ENCODE measurements around the gene UGT1A1. TPM values are rescaled to one million over a fixed set of nuclear protein-coding genes. Genes with fewer than 3 reads are reported as not detected.

The UGT1A1 gene
- total and polyA plus RNA-seq, 2 of the 13 experiments (the other 11 are each of a cell fraction or from before 2014, with no cell fraction given), result 0.69 to 0.75 TPM

- TF ChIP-seq PAXIP1 (CRISPR knock-in tag; conservative IDR thresholded peaks at IDR 0.05) (peak; percentile 99), ZFAT (CRISPR knock-in tag; conservative IDR thresholded peaks at IDR 0.05) (no peak), ZBTB10 (CRISPR knock-in tag; IDR thresholded peaks at IDR 0.05; ENCODE audit: borderline replicate concordance) (0 out of 2 replicates have a peak, but pooled peaks have one; percentile 56), GATA4 (IDR thresholded peaks at IDR 0.05; ENCODE audit: borderline replicate concordance, low read depth) (peak; percentile 95), HMG20B (CRISPR knock-in tag; conservative IDR thresholded peaks at IDR 0.05) (peak; percentile 98), SIN3A (IDR thresholded peaks at IDR 0.05; ENCODE audit: borderline replicate concordance, low read depth, low read length) (no peak), MAFG (CRISPR knock-in tag; IDR thresholded peaks at IDR 0.05) (no peak), CENPX (CRISPR knock-in tag; IDR thresholded peaks at IDR 0.05) (no peak), PHF8 (CRISPR knock-in tag; IDR thresholded peaks at IDR 0.05) (no peak), FOXP1 (IDR thresholded peaks at IDR 0.05) (peak; percentile 78), FOXP1 (CRISPR knock-in tag; IDR thresholded peaks at IDR 0.05) (peak; percentile 97), JARID2 (CRISPR knock-in tag; IDR thresholded peaks at IDR 0.05; ENCODE audit: insufficient replicate concordance) (peak; percentile 15), NFE2L1 (CRISPR knock-in tag; IDR thresholded peaks at IDR 0.05; ENCODE audit: borderline replicate concordance) (no peak), CREB1 (IDR thresholded peaks at IDR 0.05) (peak; percentile 84), CREB1 (CRISPR knock-in tag; IDR thresholded peaks at IDR 0.05) (peak; percentile 93), PAF1 (CRISPR knock-in tag; IDR thresholded peaks at IDR 0.05) (no peak), LBX2 (CRISPR knock-in tag; IDR thresholded peaks at IDR 0.05; ENCODE audit: borderline replicate concordance) (no peak), YEATS4 (CRISPR knock-in tag; IDR thresholded peaks at IDR 0.05; ENCODE audit: borderline replicate concordance) (peak; percentile 47; the same call in 1 of the 2 replicates), ZNF451 (CRISPR knock-in tag; IDR thresholded peaks at IDR 0.05) (no peak), ZNF24 (IDR thresholded peaks at IDR 0.05) (peak; percentile 51; the same call in 1 of the 2 replicates), HBP1 (CRISPR knock-in tag; IDR thresholded peaks at IDR 0.05; ENCODE audit: low read depth) (peak; percentile 83; the same call in 1 of the 2 replicates), NCOA2 (CRISPR knock-in tag; IDR thresholded peaks at IDR 0.05) (peak; percentile 93), ZNF20 (CRISPR knock-in tag; IDR thresholded peaks at IDR 0.05) (peak; percentile 65; the same call in 1 of the 2 replicates), AGO1 (IDR thresholded peaks at IDR 0.05; ENCODE audit: low read depth, low read length, poor library complexity, severe bottlenecking) (no peak)
Measured at GRCh38 chr2:233745073-233745755, 14.9 kb upstream of the UGT1A1 start (continued).
